Measurements from ENCODE around the gene KRTAP27-1.

The KRTAP27-1 gene

GRCh38 chr21:30289215-30289614, 48.3 kb downstream of the KRTAP27-1 start, which contains the start of gene KRTAP25-1:
TSS of gene KRTAP25-1 (minus strand) at chr21:30289514. CDS start at chr21:30289490, 24 bp downstream.
- DNase-seq (ENCODE audit: low read depth in 3 of 3): no peak
